Keratinocyte (primary cell): ENCODE data around the gene PAGR1. TPM values are rescaled to one million over a fixed set of nuclear protein-coding genes. Genes with fewer than 3 reads are reported as not detected.

Experiments used
- polyA plus RNA-seq, 5 experiments: library from polyadenylated mRNA; depleted of rRNA in 3 of 5; stranded (reverse) in 3 of 5; stranded (forward) in 1 of 5; unstranded in 1 of 5; fragments of >200 nt; gene quantifications; 1 replicate in 1 of 5; 2 replicates in 3 of 5; 3 replicates in 1 of 5; pipeline versions ENCODE4 v1.2.1 to v1.2.3, GENCODE V29; 2011 to 2012; ENCODE audit warnings: missing spikeins in 2 of 5, low read depth in 1 of 5, low replicate concordance in 1 of 5
- small RNA-seq, 3 experiments: library from RNA; depleted of rRNA; stranded (forward); fragments of <200 nt; gene quantifications; one replicate each; pipeline ENCODE3, GENCODE V24; 2012; ENCODE audit warnings: low read depth in 3 of 3, low replicate concordance in 1 of 3; ENCODE audit not compliant: insufficient read length in 3 of 3

PAGR1 gene
- polyA plus RNA-seq, 1 donor (not counting 4 experiments of a cell fraction or from before 2014, with no cell fraction given): 13.6 TPM

Small RNAs within 50 kb of the gene (small RNA-seq; reads per million reads assigned to genes)
- gene AC009133.6: 0 reads per million in 3 experiments
- gene AC120114.4: 0 reads per million in 3 experiments

Other genes with a start within 250 kb of the PAGR1 start
- gene SPN, start 152.9 kb upstream of the PAGR1 start, polyA plus RNA-seq: 0.01 to 0.07 TPM in 2 of 3 replicates, not detected in the other
- 8.8 to 21.3 TPM (median 8.9 TPM) in 3 replicates for gene QPRT, start 137.0 kb upstream of the PAGR1 start, polyA plus RNA-seq
- gene C16orf54, start 70.2 kb upstream of the PAGR1 start, polyA plus RNA-seq: not detected in 3 replicates
- gene ZG16, start 37.9 kb upstream of the PAGR1 start, polyA plus RNA-seq: 0.01 TPM in 1 of 3 replicates, not detected in the others
- gene KIF22, start 25.4 kb upstream of the PAGR1 start, polyA plus RNA-seq: 36.3 to 48.3 TPM (median 43.7 TPM) in 3 replicates
- gene MAZ, start 9.6 kb upstream of the PAGR1 start, polyA plus RNA-seq: 48.5 to 82.3 TPM (median 59.0 TPM) in 3 replicates
- gene PRRT2, start 4.0 kb upstream of the PAGR1 start, polyA plus RNA-seq: not detected in 3 replicates
- gene MVP, start 4.3 kb downstream of the PAGR1 start, polyA plus RNA-seq: 130 to 213 TPM (median 148 TPM) in 3 replicates
- 49.5 to 94.6 TPM (median 60.0 TPM) in 3 replicates for gene CDIPT, start 47.1 kb downstream of the PAGR1 start, polyA plus RNA-seq
- gene SEZ6L2, start 83.4 kb downstream of the PAGR1 start, polyA plus RNA-seq: 0.68 to 2.5 TPM (median 1.5 TPM) in 3 replicates
- 0.71 to 1.8 TPM (median 0.88 TPM) in 3 replicates for gene ASPHD1, start 84.3 kb downstream of the PAGR1 start, polyA plus RNA-seq
- gene KCTD13, start 110.1 kb downstream of the PAGR1 start, polyA plus RNA-seq: 8.2 to 12.1 TPM (median 9.2 TPM) in 3 replicates
- gene TMEM219, start 145.9 kb downstream of the PAGR1 start, polyA plus RNA-seq: 48.5 to 77.2 TPM (median 64.8 TPM) in 3 replicates
- 13.8 to 20.1 TPM (median 15.4 TPM) in 3 replicates for gene TAOK2, start 157.7 kb downstream of the PAGR1 start, polyA plus RNA-seq
- 4.1 to 4.8 TPM (median 4.6 TPM) in 3 replicates for gene HIRIP3, start 179.5 kb downstream of the PAGR1 start, polyA plus RNA-seq
- 20.1 to 28.3 TPM (median 26.7 TPM) in 3 replicates for gene INO80E, start 180.1 kb downstream of the PAGR1 start, polyA plus RNA-seq
- gene DOC2A, start 194.9 kb downstream of the PAGR1 start, polyA plus RNA-seq: 0.10 to 0.41 TPM (median 0.26 TPM) in 3 replicates
- gene C16orf92, start 207.0 kb downstream of the PAGR1 start, polyA plus RNA-seq: not detected in 3 replicates
- 0.08 TPM in 1 of 3 replicates, not detected in the others for gene TLCD3B, start 215.1 kb downstream of the PAGR1 start, polyA plus RNA-seq
- 740 to 1,250 TPM (median 800 TPM) in 3 replicates for gene ALDOA, start 249.6 kb downstream of the PAGR1 start, polyA plus RNA-seq